OCI-LY7 (cell line): Measurements from ENCODE around the gene MAPKAPK5. TPM values are rescaled to one million over a fixed set of nuclear protein-coding genes. Genes with fewer than 3 reads are reported as not detected.

Source experiments
- BruUV-seq: library from RNA; stranded (reverse); fragments of 400-500 nt; replicated peaks from 2 replicates; lab custom pipeline; 2021; lab: Mats Ljungman, UMichigan
- CTCF ChIA-PET: fragments of 300-600 bp; sonication (Branson Sonifier 250); formaldehyde crosslinking; loops from one replicate; lab custom pipeline; 2022; ENCODE audit warnings: antibody characterized with exemption; ENCODE audit not compliant: unreplicated experiment; lab: Charles Lee
- POLR2A ChIA-PET: fragments of 300-600 bp; sonication (Branson Sonifier 250); formaldehyde crosslinking; loops from one replicate; lab custom pipeline; 2022; ENCODE audit warnings: antibody characterized with exemption; lab: Charles Lee
- DNase-seq: peaks from one replicate; pipeline ENCODE4 v3.0.0-alpha.2; 2015; ENCODE audit warnings: low spot score
- H2AFZ ChIP-seq: fragments of 200-600 bp; sonication (generic), shearing (Covaris generic); 2 replicates; pipeline ENCODE4 v1.6.1; 2014; ENCODE audit warnings: mild to moderate bottlenecking, antibody characterized with exemption, low read length, moderate library complexity
- H3K27ac ChIP-seq: fragments of 200-600 bp; sonication (generic); 2 replicates; pipeline ENCODE4 v1.5.1; 2014; ENCODE audit warnings: mixed run types, low read depth, mild to moderate bottlenecking, moderate library complexity, low read length, inconsistent platforms; ENCODE audit not compliant: poor library complexity, severe bottlenecking
- H3K36me3 ChIP-seq: fragments of 200-600 bp; sonication (generic); 2 replicates; pipeline ENCODE4 v1.6.1; 2014; ENCODE audit warnings: mild to moderate bottlenecking, antibody characterized with exemption, low read length, moderate library complexity, mixed read lengths; ENCODE audit not compliant: insufficient read depth
- H3K4me1 ChIP-seq: fragments of 200-600 bp; sonication (generic); 2 replicates; pipeline ENCODE4 v1.5.1; 2014; ENCODE audit warnings: mild to moderate bottlenecking, low read length; ENCODE audit not compliant: insufficient read depth, poor library complexity, severe bottlenecking
- H3K4me2 ChIP-seq: fragments of 200-600 bp; sonication (generic); 2 replicates; pipeline ENCODE4 v1.6.1; 2014; ENCODE audit warnings: mild to moderate bottlenecking, low read length
- H3K4me3 ChIP-seq: fragments of 200-600 bp; sonication (generic); 2 replicates; pipeline ENCODE4 v1.5.1; 2014; ENCODE audit warnings: mild to moderate bottlenecking, low read depth, low read length; ENCODE audit not compliant: poor library complexity, severe bottlenecking
- H3K79me2 ChIP-seq: fragments of 200-600 bp; sonication (generic); 2 replicates; pipeline ENCODE4 v1.6.1; 2016; ENCODE audit warnings: low read depth, mild to moderate bottlenecking, low read length, moderate library complexity, mixed read lengths; ENCODE audit not compliant: insufficient read depth
- H3K9me2 ChIP-seq: fragments of 200-600 bp; sonication (generic); 2 replicates; pipeline ENCODE4 v1.6.1; 2016; ENCODE audit warnings: mild to moderate bottlenecking, low read length, mixed read lengths; ENCODE audit not compliant: insufficient read depth
- H3K9me3 ChIP-seq: fragments of 200-600 bp; sonication (generic); 2 replicates; pipeline ENCODE4 v1.6.1; 2014; ENCODE audit warnings: mild to moderate bottlenecking, mixed run types, low read length, mixed read lengths
- H4K20me1 ChIP-seq: fragments of 200-600 bp; sonication (generic); 2 replicates; pipeline ENCODE4 v1.6.1; 2014; ENCODE audit warnings: mild to moderate bottlenecking, antibody characterized with exemption, low read length, moderate library complexity, mixed read lengths; ENCODE audit not compliant: insufficient read depth
- CTCF ChIP-seq: fragments of 200-600 bp; sonication (generic); conservative IDR thresholded peaks from 2 replicates; pipeline ENCODE4 v1.5.1; 2014; ENCODE audit warnings: mild to moderate bottlenecking, antibody characterized with exemption, low read length, moderate library complexity, mixed read lengths
- EZH2phosphoT487 ChIP-seq: fragments of 200-600 bp; sonication (generic); IDR thresholded peaks from 2 replicates; pipeline ENCODE4 v1.6.1; 2018; ENCODE audit warnings: low read depth, borderline replicate concordance, mild to moderate bottlenecking, mixed run types, antibody characterized with exemption, low read length, moderate library complexity, mixed read lengths
- intact Hi-C: fragments of 100-400 bp; cut with micrococcal nuclease; formaldehyde crosslinking; loops from one replicate; pipeline ENCODE4 v1.10.0; 2022; ENCODE audit not compliant: unreplicated experiment
- total RNA-seq, 2 experiments: library from RNA; depleted of rRNA in 1 of 2; stranded (reverse); fragments of >200 nt in 1 of 2; shearing (Covaris generic) in 1 of 2; gene quantifications; 2 replicates each; pipeline ENCODE4 v1.2.3, GENCODE V29; 2014 to 2022

MAPKAPK5 gene
- total RNA-seq, 2 experiments from 2014 or later: 74.6 to 83.5 TPM

- CTCF ChIA-PET: no interaction called here
Measured at GRCh38 chr12:111901182-111901581, 59.2 kb downstream of the MAPKAPK5 start.

GRCh38 chr12:111904446-111904975 is 62.5 kb downstream of the MAPKAPK5 start:
- ChIA-PET POLR2A (interaction anchor here (0.7 kb wide), 1 partner anchor 15 kb away, joined by 3 read pairs; no protein-coding TSS in a partner anchor), CTCF (interaction anchor here (0.5 kb wide), 1 partner anchor 293 kb away, joined by 3 read pairs; no protein-coding TSS in a partner anchor)
- Histone ChIP-seq H3K9me3 (peaks cover 14% of the 10 kb centered on the region; the same call in 1 of the 2 replicates), H2AFZ (no peak overlapping the region), H4K20me1 (no peaks in the 10 kb centered on the region), H3K27ac (no peak overlapping the region), H3K4me3 (no peak overlapping the region), H3K79me2 (no peaks in the 10 kb centered on the region), H3K4me1 (no peaks in the 10 kb centered on the region), H3K4me2 (no peak overlapping the region), H3K9me2 (no peaks in the 10 kb centered on the region), H3K36me3 (peaks cover 47% of the 10 kb centered on the region)
- DNase-seq: no peak
- BruUV-seq: no TSS peak
- intact Hi-C loops: no loop called here
- no peak for TF ChIP-seq EZH2phosphoT487
- no peak for TF ChIP-seq CTCF

More at GRCh38 chr12:111901182-111901581, 59.2 kb downstream of the MAPKAPK5 start:
- peaks cover 64% of the 10 kb centered on the region for H3K36me3 ChIP-seq
- no peak overlapping the region for H3K4me2 ChIP-seq
- intact Hi-C loops: no loop called here
- no peak overlapping the region for H2AFZ ChIP-seq
- H4K20me1 ChIP-seq: no peaks in the 10 kb centered on the region
- no peaks in the 10 kb centered on the region for H3K4me1 ChIP-seq
- no peak for DNase-seq
- peaks cover 5% of the 10 kb centered on the region; the same call in 1 of the 2 replicates for H3K9me3 ChIP-seq
- H3K9me2 ChIP-seq: no peaks in the 10 kb centered on the region
- BruUV-seq: no TSS peak
- TF ChIP-seq EZH2phosphoT487 (no peak), CTCF (no peak)
- POLR2A ChIA-PET: no interaction called here
- no peak overlapping the region for H3K4me3 ChIP-seq
- no peaks in the 10 kb centered on the region for H3K79me2 ChIP-seq
- no peak overlapping the region for H3K27ac ChIP-seq

GRCh38 chr12:111905502-111905901 is 63.5 kb downstream of the MAPKAPK5 start:
- Histone ChIP-seq H3K79me2 (no peaks in the 10 kb centered on the region), H3K36me3 (peaks cover 43% of the 10 kb centered on the region), H3K4me1 (no peaks in the 10 kb centered on the region), H3K9me3 (peaks cover 14% of the 10 kb centered on the region; the same call in 1 of the 2 replicates), H3K4me2 (no peak overlapping the region), H3K4me3 (no peak overlapping the region), H2AFZ (no peak overlapping the region), H3K27ac (no peak overlapping the region), H3K9me2 (no peaks in the 10 kb centered on the region), H4K20me1 (no peaks in the 10 kb centered on the region)
- POLR2A ChIA-PET: no interaction called here
- CTCF ChIA-PET: no interaction called here
- no peak for DNase-seq
- intact Hi-C loops: no loop called here
- BruUV-seq: no TSS peak
- TF ChIP-seq EZH2phosphoT487 (no peak), CTCF (no peak)
